22Rv1 (cell line): Measurements from ENCODE around the gene SH3GLB1.
"Not testable (repeated sequence)": the region's sequence is repeated elsewhere in the genome, so short reads cannot be mapped to it uniquely, and the experiment has no call there.

Experiments
- H3K27ac ChIP-seq: fragments of 450-650 bp; 2 replicates; pipeline ENCODE4 v1.5.1; 2017
- ZFX ChIP-seq: fragments of 450-650 bp; IDR thresholded peaks from 2 replicates; pipeline ENCODE4 v1.6.1; 2017; ENCODE audit warnings: antibody characterized with exemption, borderline replicate concordance
- TF ChIP-seq, protein P1 (sequence below): fragments of 450-650 bp; IDR thresholded peaks from 2 replicates; pipeline ENCODE4 v1.5.1; 2017; ENCODE audit warnings: mild to moderate bottlenecking

The SH3GLB1 gene

DNA sequence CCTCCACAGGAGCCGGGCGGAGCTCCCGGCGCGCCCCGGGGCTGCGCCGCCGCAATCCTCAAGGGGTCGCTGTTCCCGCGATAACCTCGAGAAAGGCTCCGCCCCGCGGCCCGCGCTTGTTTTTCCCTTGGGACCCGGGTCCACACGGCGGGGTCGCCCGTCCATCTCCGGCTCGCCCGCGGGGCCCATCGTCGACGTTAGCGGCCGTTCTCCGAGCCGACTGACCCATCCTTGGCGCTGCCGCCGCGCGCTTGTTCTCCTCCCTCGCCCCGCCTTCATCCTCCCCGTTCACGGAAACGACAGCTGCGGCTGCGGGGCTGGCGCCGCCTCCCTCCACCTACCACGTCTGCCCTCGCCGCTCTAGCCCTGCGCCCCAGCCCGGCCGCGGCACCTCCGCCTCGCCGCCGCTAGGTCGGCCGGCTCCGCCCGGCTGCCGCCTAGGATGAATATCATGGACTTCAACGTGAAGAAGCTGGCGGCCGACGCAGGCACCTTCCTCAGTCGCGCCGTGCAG, at the start of gene SH3GLB1:
SH3GLB1 (plus strand) TSS at position 119 of the 514 bp plus-strand sequence; CDS start at position 443, 324 bp downstream.
- peak within 1 kb of the TSS; percentile 88 for H3K27ac ChIP-seq
- TF ChIP-seq ZFX = no peak
- TF ChIP-seq, protein P1, sequence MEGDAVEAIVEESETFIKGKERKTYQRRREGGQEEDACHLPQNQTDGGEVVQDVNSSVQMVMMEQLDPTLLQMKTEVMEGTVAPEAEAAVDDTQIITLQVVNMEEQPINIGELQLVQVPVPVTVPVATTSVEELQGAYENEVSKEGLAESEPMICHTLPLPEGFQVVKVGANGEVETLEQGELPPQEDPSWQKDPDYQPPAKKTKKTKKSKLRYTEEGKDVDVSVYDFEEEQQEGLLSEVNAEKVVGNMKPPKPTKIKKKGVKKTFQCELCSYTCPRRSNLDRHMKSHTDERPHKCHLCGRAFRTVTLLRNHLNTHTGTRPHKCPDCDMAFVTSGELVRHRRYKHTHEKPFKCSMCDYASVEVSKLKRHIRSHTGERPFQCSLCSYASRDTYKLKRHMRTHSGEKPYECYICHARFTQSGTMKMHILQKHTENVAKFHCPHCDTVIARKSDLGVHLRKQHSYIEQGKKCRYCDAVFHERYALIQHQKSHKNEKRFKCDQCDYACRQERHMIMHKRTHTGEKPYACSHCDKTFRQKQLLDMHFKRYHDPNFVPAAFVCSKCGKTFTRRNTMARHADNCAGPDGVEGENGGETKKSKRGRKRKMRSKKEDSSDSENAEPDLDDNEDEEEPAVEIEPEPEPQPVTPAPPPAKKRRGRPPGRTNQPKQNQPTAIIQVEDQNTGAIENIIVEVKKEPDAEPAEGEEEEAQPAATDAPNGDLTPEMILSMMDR = peak; percentile 96

DNA sequence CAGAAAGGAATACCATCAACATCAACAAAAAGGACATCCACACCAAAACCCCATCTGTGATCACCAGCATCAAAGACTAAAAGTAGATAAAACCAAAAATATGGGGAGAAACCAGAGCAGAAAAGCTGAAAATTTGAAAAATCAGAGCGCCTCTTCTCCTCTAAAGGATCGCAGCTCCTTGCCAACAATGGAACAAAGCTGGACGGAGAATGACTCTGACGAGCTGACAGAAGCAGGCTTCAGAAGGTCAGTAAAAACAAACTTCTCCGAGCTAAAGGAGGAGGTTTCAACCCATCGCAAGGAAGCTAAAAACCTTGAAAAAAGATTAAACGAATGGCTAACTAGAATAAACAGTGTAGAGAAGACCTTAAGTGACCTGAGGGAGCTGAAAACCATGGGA, 46.0 kb upstream of the SH3GLB1 start:
- not testable (repeated sequence) for H3K27ac ChIP-seq

DNA sequence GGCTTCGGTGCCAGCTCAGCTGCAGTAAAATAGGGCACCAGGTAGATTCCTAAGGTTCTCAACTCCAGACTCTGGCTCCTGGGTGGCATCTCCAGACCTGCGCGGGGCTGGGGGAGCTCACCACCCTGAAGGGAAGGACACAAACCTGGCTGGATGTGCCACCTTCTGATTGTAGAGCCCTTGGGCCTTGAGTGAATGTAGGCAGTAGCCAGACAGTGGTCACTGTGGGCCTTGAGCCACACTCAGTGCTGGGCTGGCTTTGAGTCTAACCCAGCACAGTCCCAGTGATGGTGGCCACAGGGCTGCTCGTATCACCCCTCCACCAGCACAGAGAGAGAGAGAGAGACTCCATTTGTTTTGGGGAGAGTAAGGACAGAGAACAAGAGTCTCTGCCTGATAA, 38.0 kb upstream of the SH3GLB1 start:
- TF ChIP-seq, protein P1 = no peak
- no peak for TF ChIP-seq ZFX
- H3K27ac ChIP-seq = no peak overlapping the region

DNA sequence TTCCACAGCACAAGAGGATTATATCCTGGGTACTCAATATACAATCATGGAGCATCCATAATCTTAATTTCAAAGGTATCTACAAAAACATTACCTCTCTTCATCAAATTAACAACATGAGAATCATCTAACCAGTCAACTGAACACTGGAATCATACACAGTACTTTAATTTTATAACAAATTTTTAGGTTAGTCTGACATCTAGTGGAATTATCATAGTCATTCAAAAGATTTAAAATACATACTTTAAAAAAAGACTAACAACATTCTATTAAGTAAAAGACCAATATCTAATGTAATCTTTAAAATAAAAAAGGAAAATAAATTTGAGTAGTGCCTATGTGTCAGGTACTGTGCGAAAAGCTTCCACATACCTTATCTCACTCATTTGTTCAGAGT, 16.8 kb upstream of the SH3GLB1 start:
- H3K27ac ChIP-seq = no peak overlapping the region
- TF ChIP-seq, protein P1 = peak; percentile 25; the same call in 1 of the 2 replicates
- TF ChIP-seq ZFX = no peak

DNA sequence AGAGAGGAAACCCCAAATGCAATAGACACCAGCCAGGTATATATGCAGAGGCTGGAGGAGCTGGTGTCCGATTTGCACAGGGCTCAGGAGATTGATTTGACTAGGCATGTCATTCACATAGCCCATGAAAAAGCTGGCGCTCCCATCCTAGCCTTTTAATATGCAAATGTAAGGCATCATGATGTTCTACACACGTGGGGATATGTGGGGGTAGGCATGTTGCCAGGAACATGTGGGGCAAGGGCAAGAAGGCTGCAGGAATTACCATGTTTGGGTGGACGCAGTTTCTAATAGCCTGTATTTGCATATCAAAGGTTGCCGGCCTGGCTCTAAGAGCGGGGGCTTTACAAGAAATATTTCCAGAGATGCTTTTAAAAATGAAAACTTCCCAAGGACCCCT, 11.7 kb upstream of the SH3GLB1 start:
- TF ChIP-seq, protein P1 = no peak
- no peak for TF ChIP-seq ZFX

DNA sequence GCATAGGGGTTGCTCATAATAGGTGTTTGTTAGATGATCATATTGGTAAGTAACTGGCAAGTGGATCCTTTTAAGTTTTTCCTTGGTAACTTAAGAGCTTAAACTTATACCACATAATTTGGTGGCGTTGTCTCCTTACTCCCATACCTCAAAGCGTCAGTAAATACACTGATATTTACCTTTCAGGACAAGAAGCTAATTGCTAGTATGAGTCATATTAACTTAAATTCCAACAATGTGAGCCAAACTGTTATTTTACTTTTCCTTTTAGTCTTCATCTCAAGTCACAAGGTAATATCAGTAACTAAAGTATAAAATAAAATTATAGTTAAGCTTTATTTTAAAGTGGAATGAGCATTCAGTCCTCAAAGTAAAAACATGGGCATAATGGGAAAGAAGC, 9.0 kb upstream of the SH3GLB1 start:
- H3K27ac ChIP-seq = no peak overlapping the region
- TF ChIP-seq, protein P1 = no peak
- TF ChIP-seq ZFX = no peak

More for the DNA sequence above, 11.7 kb upstream of the SH3GLB1 start:
- H3K27ac ChIP-seq = no peak overlapping the region

DNA sequence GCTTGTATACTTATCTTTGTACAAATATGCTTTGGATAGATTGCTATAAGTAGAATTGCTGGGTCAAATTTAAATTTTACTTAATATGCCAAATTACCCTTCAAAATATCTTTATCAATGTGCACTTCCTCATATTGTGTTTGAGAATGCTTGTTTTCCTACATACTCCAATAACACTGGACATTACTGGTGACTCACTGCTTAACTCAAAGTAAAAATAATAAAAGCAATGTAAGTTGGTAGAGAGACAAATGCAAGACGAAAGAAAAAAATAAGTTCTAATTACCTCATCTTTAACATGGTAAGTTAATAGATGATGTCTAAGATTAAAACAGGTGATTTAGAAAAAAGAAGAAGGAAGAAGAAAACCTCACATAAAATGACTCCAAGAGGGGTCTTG, 7.9 kb upstream of the SH3GLB1 start:
- no peak for TF ChIP-seq ZFX
- TF ChIP-seq, protein P1 = no peak

DNA sequence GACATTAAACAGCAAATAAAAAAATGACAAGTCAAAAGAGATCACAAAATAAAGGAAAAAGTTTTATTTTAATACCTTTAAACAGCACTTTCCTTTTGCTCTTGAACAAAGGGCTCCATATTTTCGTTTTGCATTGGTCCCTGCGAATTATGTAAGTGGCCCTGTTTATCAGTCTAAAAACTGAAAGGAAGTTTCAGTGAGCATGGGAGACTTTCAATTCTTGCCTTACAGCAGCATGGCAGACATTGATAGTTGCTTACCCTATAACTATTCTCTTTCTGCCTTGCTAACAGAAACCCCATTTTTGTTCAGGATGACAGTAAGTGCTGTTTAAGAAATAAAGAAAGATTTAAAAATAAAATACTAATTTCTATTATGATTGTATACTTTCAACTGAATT, 5.2 kb upstream of the SH3GLB1 start:
- no peak overlapping the region for H3K27ac ChIP-seq
- TF ChIP-seq, protein P1 = no peak
- no peak for TF ChIP-seq ZFX

More for the DNA sequence above, 7.9 kb upstream of the SH3GLB1 start:
- no peak overlapping the region for H3K27ac ChIP-seq
